ENCODE measurements around the gene NKD2. TPM values are rescaled to one million over a fixed set of nuclear protein-coding genes. Genes with fewer than 3 reads are reported as not detected.

NKD2 gene
- total and polyA plus RNA-seq, 2 of the 4 experiments (the other 2 are of a cell fraction) = not detected

DNA sequence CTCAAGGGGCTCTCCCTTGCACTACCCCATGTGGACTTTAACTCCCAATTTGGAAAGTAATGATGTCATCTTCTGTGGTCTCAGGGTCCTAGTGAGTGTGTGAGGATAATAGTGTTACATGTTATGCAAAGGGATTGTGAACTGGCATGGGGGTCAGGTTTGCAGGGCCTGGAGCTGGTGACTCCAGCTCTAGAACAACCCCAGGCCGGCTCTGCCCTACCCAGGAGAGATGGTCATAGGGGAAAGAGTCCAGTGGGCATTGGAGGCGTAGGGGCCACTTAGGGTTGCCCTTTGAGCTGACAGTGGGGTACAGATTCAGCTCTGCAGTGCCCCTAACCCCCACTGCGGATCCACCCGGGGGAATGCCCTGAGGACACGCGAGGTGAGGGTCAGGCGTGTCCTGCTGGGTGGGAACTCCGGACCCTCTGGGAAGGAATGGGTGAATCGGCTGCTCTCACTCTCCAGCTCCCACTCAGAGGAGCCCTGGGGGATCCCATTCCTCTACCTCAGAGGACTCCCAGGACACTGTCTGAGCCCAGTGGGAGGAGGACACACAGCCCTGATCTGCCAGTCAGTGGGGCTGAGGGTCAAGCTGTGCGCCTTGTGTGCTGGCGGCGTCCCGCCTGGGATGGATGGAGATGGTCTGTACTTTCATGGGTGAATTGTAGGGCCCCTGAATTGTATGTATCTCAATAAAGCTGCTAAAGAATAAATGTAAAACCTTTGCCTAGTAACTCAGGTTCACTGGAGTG is 2.5 kb upstream of the NKD2 start:
- Histone ChIP-seq H4K5ac (ENCODE audit: low read depth, low read length) (no peak overlapping the region), H3K27ac (ENCODE audit: insufficient read depth, low read length) (no peak overlapping the region), H3K56ac (ENCODE audit: extremely low read depth, insufficient read depth, low read length) (no peak overlapping the region), H2BK5ac (ENCODE audit: low read depth, low read length, poor library complexity, severe bottlenecking) (no peak overlapping the region), H3K4ac (ENCODE audit: low read depth, low read length) (no peak overlapping the region), H4K20me1 (ENCODE audit: insufficient read depth, low read length) (no peaks in the 10 kb centered on the region), H2BK20ac (ENCODE audit: low read depth, low read length) (no peak overlapping the region), H3K14ac (replicated peaks; ENCODE audit: low read depth, low read length) (no peak overlapping the region), H3K23ac (ENCODE audit: low read depth, low read length) (no peak overlapping the region), H2BK120ac (ENCODE audit: low read depth, low read length) (no peak overlapping the region), H3K9ac (ENCODE audit: low read depth, low read length) (no peak overlapping the region), H3K4me1 (ENCODE audit: control insufficient read depth, insufficient read depth, low read length) (no peaks in the 10 kb centered on the region; the same call in 1 of the 2 replicates), H3K9me3 (ENCODE audit: control insufficient read depth, insufficient read depth, low read length) (no peaks in the 10 kb centered on the region), H3K18ac (ENCODE audit: low read depth, low read length) (no peak overlapping the region), H3K9me1 (ENCODE audit: insufficient read depth, low read length) (no peaks in the 10 kb centered on the region), H2AK9ac (replicated peaks; ENCODE audit: low read depth, low read length, poor library complexity) (no peak overlapping the region), H2BK15ac (ENCODE audit: low read depth, low read length) (no peak overlapping the region), H3K4me3 (ENCODE audit: insufficient read depth, low read depth, low read length) (no peak overlapping the region), H3K4me2 (ENCODE audit: low read depth, low read length) (no peak overlapping the region), H2AFZ (replicated peaks; ENCODE audit: low read length, poor library complexity) (no peak overlapping the region), H2AK5ac (ENCODE audit: low read depth, low read length) (no peak overlapping the region), H3K36me3 (ENCODE audit: control insufficient read depth, insufficient read depth, low read length) (no peaks in the 10 kb centered on the region), H3K27me3 (ENCODE audit: control insufficient read depth, insufficient read depth, low read length) (peaks cover 72% of the 10 kb centered on the region), H3K79me1 (ENCODE audit: low read depth in 1 of 2, low read length in 2 of 2) (no peaks in the 10 kb centered on the region), H4K8ac (ENCODE audit: low read depth in 2 of 2, low read length in 2 of 2) (no peak overlapping the region), H4K91ac (ENCODE audit: insufficient read depth, low read depth, low read length) (no peak overlapping the region)
- DNase-seq = no peak
- 80% methylated on average over 1 of the region's 13 CpGs; no CpG with 5 or more reads in 1 of the 2 experiments for WGBS, 2 experiments (ENCODE audit: extremely low coverage in 2 of 2, insufficient read length in 1 of 2)
- TF ChIP-seq MXI1 (IDR thresholded peaks at IDR 0.05; ENCODE audit: borderline replicate concordance, low read depth, low read length) (no peak), RAD21 (IDR thresholded peaks at IDR 0.05; ENCODE audit: low read length) (no peak), RFX5 (IDR thresholded peaks at IDR 0.05; ENCODE audit: low read depth, low read length) (no peak), CHD1 (IDR thresholded peaks at IDR 0.05; ENCODE audit: low read depth, low read length) (no peak), MAFK (IDR thresholded peaks at IDR 0.05; ENCODE audit: low read depth, low read length) (no peak), NFE2L2 (IDR thresholded peaks at IDR 0.05; ENCODE audit: low read depth, low read length) (no peak), POLR2A (IDR thresholded peaks at IDR 0.05; ENCODE audit: low read depth, low read length) (no peak), MAZ (IDR thresholded peaks at IDR 0.05; ENCODE audit: borderline replicate concordance, low read depth, low read length) (no peak), RCOR1 (IDR thresholded peaks at IDR 0.05; ENCODE audit: insufficient replicate concordance, low read length) (no peak), CEBPB (IDR thresholded peaks at IDR 0.05; ENCODE audit: low read depth, low read length) (no peak), FOS (IDR thresholded peaks at IDR 0.05; ENCODE audit: low read depth, low read length) (no peak), BHLHE40 (IDR thresholded peaks at IDR 0.05; ENCODE audit: low read depth, low read length) (no peak), SMC3 (IDR thresholded peaks at IDR 0.05; ENCODE audit: low read depth, low read length) (no peak)
- TF ChIP-seq, protein P1, sequence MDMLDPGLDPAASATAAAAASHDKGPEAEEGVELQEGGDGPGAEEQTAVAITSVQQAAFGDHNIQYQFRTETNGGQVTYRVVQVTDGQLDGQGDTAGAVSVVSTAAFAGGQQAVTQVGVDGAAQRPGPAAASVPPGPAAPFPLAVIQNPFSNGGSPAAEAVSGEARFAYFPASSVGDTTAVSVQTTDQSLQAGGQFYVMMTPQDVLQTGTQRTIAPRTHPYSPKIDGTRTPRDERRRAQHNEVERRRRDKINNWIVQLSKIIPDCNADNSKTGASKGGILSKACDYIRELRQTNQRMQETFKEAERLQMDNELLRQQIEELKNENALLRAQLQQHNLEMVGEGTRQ (IDR thresholded peaks at IDR 0.05; ENCODE audit: low read depth, low read length) = no peak
- TF ChIP-seq, protein P2, sequence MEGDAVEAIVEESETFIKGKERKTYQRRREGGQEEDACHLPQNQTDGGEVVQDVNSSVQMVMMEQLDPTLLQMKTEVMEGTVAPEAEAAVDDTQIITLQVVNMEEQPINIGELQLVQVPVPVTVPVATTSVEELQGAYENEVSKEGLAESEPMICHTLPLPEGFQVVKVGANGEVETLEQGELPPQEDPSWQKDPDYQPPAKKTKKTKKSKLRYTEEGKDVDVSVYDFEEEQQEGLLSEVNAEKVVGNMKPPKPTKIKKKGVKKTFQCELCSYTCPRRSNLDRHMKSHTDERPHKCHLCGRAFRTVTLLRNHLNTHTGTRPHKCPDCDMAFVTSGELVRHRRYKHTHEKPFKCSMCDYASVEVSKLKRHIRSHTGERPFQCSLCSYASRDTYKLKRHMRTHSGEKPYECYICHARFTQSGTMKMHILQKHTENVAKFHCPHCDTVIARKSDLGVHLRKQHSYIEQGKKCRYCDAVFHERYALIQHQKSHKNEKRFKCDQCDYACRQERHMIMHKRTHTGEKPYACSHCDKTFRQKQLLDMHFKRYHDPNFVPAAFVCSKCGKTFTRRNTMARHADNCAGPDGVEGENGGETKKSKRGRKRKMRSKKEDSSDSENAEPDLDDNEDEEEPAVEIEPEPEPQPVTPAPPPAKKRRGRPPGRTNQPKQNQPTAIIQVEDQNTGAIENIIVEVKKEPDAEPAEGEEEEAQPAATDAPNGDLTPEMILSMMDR (conservative IDR thresholded peaks at IDR 0.05; ENCODE audit: low read depth, low read length) = no peak
- TF ChIP-seq, protein P3, sequence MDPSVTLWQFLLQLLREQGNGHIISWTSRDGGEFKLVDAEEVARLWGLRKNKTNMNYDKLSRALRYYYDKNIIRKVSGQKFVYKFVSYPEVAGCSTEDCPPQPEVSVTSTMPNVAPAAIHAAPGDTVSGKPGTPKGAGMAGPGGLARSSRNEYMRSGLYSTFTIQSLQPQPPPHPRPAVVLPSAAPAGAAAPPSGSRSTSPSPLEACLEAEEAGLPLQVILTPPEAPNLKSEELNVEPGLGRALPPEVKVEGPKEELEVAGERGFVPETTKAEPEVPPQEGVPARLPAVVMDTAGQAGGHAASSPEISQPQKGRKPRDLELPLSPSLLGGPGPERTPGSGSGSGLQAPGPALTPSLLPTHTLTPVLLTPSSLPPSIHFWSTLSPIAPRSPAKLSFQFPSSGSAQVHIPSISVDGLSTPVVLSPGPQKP (IDR thresholded peaks at IDR 0.05; ENCODE audit: borderline replicate concordance, low read depth, low read length) = no peak
- dilution Hi-C loops (cut with HindIII; ENCODE audit: low sequenced_read_pairs, unreplicated experiment) (no loop called here), intact Hi-C loops (cut with micrococcal nuclease) (loop anchor here (5.0 to 10.0 kb wide), 2 partner anchors 84 to 109 kb away; partner anchors contain the start of gene SLC12A7), in situ Hi-C loops (cut with MboI; ENCODE audit: low sequenced_read_pairs) (no loop called here)
- BruUV-seq (replicated peaks) = no TSS peak
- POLR2A ChIA-PET (ENCODE audit: unreplicated experiment) = no interaction called here
- ATAC-seq (ENCODE audit: low read depth) = no peak
- CTCF ChIA-PET = no interaction called here

Measured in IMR-90 (cell line).